Measurements from ENCODE around the gene DLX6.
A peak's percentile ranks its signal among the peaks of the same experiment; 100 is the strongest.
"Not testable (repeated sequence)": the region's sequence is repeated elsewhere in the genome, so short reads cannot be mapped to it uniquely, and the experiment has no call there.

Gene DLX6

GRCh38 chr7:97024209-97025129 is 19.1 kb downstream of the DLX6 start, which contains the start of gene DLX5:
DLX5 (minus strand) TSS chr7:97024831; CDS start chr7:97024623, 208 bp downstream.
- DNase-seq (ENCODE audit: low read depth): no peak

GRCh38 chr7:97025130-97025499 is 19.8 kb downstream of the DLX6 start:
- DNase-seq (ENCODE audit: low read depth): no peak

- no peak for DNase-seq (ENCODE audit: low read depth)
Observed at GRCh38 chr7:97025983-97026714, 20.8 kb downstream of the DLX6 start.

- no peak for DNase-seq (ENCODE audit: low read depth)
Observed at GRCh38 chr7:97026715-97027426, 21.5 kb downstream of the DLX6 start.

GRCh38 chr7:97027427-97028234 is 22.3 kb downstream of the DLX6 start:
- peak; percentile 35 for DNase-seq (ENCODE audit: low read depth)

- DNase-seq (ENCODE audit: low read depth): not testable (repeated sequence)
Observed at GRCh38 chr7:97034213-97034852, 29.0 kb downstream of the DLX6 start.

- no peak for DNase-seq (ENCODE audit: low read depth)
Observed at GRCh38 chr7:97039374-97040065, 34.2 kb downstream of the DLX6 start.

GRCh38 chr7:97043281-97043680 is 37.9 kb downstream of the DLX6 start:
- DNase-seq (ENCODE audit: low read depth): no peak
